ENCODE data around the gene ZBP1. TPM values are rescaled to one million over a fixed set of nuclear protein-coding genes. Genes with fewer than 3 reads are reported as not detected.

ZBP1 gene, protein sequence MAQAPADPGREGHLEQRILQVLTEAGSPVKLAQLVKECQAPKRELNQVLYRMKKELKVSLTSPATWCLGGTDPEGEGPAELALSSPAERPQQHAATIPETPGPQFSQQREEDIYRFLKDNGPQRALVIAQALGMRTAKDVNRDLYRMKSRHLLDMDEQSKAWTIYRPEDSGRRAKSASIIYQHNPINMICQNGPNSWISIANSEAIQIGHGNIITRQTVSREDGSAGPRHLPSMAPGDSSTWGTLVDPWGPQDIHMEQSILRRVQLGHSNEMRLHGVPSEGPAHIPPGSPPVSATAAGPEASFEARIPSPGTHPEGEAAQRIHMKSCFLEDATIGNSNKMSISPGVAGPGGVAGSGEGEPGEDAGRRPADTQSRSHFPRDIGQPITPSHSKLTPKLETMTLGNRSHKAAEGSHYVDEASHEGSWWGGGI
- total RNA-seq = not detected in 2 replicates

GRCh38 chr20:57620274-57620990 is at the start of gene ZBP1:
Gene ZBP1 (minus strand): TSS chr20:57620426. CDS start chr20:57620295, 131 bp downstream.

GRCh38 chr20:57560554-57561355 is 59.5 kb downstream of the ZBP1 start, which contains the start of gene PCK1:
Gene PCK1 (plus strand): TSS chr20:57561110. CDS start chr20:57561412, 302 bp downstream.

Other genes with a start within 250 kb of the ZBP1 start
- gene RBM38, start 229.0 kb downstream of the ZBP1 start, total RNA-seq = 7.8 and 8.1 TPM in 2 replicates
- gene CTCFL, start 95.3 kb downstream of the ZBP1 start, total RNA-seq = 0.23 TPM in 1 of 2 replicates, not detected in the other
- gene PCK1, start 59.3 kb downstream of the ZBP1 start, total RNA-seq = not detected in 2 replicates
- gene PMEPA1, start 89.6 kb upstream of the ZBP1 start, total RNA-seq = 1.6 and 1.7 TPM in 2 replicates

Data from pericardium fibroblast (primary cell).